GM19240 (cell line): ENCODE results near the gene NBPF4.
"Not testable (repeated sequence)": the region's sequence is repeated elsewhere in the genome, so short reads cannot be mapped to it uniquely, and the experiment has no call there.

ENCODE experiments used
- DNase-seq: peaks from one replicate; pipeline ENCODE4 v3.0.0; 2011; ENCODE audit warnings: low spot score; ENCODE audit not compliant: insufficient read length

NBPF4 gene

GRCh38 chr1:108211014-108211413, 32.9 kb downstream of the NBPF4 start:
- no peak for DNase-seq

GRCh38 chr1:108209456-108210108, 34.3 kb downstream of the NBPF4 start:
- DNase-seq: no peak

GRCh38 chr1:108208724-108209446, 35.0 kb downstream of the NBPF4 start:
- no peak for DNase-seq

GRCh38 chr1:108203582-108203981, 40.3 kb downstream of the NBPF4 start:
- DNase-seq: not testable (repeated sequence)

DNA sequence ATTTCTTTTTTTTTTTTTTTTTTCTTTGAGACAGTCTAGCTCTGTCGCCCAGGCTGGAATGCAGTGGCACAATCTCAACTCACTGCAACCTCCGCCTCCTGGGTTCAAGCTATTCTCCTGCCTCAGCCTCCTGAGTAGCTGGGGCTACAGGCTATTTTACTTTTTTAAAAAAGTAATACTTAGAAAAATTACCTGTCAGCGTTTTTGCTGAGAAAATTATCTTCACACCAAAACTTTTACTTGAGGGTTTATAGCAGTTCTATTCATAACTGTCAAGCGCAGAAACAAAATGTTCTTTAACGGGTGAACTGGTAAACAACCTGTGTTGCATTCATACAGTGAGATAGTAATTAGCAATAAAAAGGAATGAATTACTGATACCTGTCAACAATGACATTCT, 42.2 kb downstream of the NBPF4 start:
- DNase-seq: no peak

DNA sequence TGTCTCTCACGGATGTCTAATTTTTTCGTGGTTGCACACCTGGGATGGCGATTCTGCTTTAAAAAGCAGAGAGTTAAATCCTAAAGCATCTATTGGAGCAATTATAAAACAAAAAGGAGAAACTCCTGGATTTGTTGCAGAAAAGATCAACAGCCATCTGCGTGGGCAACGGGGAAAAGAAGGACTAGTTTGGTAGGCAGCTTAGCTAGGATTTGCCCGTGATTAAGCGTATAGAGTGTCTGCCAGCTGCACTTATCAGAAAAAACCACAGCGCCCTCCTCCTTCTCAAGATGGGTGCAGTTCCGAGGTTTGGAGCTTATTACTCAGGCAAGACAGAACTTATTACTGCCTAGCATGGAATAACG, 43.2 kb downstream of the NBPF4 start:
- no peak for DNase-seq

- peak; percentile 23 for DNase-seq
These were observed 43.8 kb downstream of the NBPF4 start, which contains the start of gene SLC25A24 for GRCh38 chr1:108199781-108200686. SLC25A24 (minus strand) TSS chr1:108200343; CDS start chr1:108200138, 205 bp downstream.

GRCh38 chr1:108199201-108199691, 44.6 kb downstream of the NBPF4 start:
- no peak for DNase-seq

DNA sequence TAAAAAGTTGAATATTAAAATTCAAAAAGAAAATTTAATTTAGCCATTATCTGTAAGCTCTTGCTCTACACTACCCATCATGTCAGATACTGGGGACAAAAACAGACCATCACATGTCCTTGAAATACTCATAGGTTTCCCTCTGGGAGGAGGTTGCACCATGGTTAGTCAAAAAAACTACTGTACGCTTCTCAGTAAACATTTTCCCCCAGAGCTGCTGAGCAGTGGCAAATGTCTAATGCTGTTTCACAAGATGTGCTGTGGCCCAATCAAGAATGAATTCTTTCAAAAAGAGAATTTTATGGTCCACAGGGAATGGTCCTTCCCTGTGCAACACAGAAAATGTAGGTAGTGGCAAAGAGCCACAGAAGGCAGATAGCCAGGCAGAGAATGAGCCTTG, 49.8 kb downstream of the NBPF4 start:
- DNase-seq: no peak

- no peak for DNase-seq
These were observed 50.5 kb downstream of the NBPF4 start for GRCh38 chr1:108193333-108193732.

DNA sequence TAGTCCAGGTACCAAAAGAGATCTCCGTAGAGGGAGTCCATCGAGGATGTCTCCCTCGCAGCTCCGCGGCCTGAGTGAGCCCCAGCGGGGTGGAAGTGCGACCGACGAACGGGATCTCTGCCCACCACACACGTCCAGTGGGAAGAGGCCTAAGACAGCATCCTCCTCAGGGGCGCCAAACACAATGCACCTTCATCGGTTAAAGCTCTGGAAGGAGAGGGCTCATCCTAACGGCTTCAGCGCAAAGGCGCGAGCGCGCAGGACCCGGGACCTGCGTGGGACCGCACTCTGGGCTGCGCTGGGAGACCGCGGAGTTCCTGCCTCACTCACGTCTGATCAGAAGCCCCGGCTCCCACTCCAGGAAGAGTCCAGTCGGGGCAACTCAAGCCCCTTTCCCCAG, 51.3 kb downstream of the NBPF4 start:
- DNase-seq: no peak

- no peak for DNase-seq
These were observed 53.0 kb downstream of the NBPF4 start for GRCh38 chr1:108190686-108191416.

DNA sequence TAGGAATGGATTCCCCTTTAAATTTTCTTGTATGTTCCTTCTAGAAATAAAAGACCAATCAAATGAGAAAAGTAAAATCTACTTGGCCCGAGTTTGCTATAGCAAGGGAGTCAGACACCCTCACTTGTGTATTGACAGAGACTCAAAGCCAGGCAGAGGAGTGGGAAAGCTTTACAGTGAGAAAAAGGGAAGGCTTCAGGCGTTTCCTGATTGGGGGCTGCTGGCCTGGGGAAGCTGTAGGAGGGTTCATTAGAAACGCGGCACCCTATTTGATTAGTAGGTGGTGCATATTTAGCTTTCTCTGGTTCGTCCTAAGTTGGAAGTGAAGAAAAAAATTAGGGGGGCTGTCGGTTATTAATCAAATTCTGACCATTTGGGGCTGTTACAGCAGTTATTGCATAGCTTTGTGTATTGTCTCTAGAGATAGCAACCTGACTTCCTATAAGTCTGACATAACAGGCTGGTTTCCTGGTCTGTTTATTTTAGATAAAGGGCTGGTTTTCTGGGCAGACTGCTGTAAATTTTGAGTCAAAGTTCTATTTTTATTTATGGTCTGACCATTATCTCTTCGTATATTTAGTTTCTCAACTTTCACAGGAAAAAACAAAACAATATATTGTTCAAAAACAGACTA, 53.8 kb downstream of the NBPF4 start:
- no peak for DNase-seq

GRCh38 chr1:108188801-108189200, 55.1 kb downstream of the NBPF4 start:
- DNase-seq: no peak

DNA sequence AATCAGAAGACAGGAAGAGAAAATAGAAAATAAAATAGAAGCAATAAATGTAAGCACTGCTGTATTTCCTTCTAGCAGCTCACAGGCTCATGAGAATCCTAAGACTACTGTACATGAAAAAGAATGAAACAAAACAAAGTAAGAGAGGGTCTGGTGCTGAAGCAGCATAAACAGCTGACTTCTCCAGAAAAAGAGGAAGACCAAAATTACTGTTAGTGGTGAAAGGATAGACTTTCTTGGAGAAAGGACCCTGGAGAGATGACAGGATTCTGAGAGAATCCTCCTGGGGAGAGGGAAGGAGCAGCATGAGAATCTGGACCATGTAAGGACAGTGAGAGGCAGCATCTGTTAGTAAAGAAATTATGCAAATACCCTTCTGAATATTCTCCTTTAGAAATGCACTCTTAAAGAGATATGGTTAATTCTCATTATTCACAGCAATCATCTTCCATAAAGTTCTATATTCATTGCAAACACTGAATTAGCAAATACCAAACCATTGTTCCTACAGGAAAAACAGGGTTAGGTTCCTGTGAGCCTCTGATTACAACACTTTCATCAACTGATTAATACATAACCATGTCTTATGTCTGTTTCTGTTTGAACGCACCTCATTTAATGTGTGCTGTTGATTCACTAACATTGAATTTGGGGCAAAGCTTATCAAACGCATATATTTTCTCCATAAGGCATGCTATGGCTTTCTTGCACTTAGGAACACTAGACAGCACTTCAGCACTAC, 60.7 kb downstream of the NBPF4 start:
- DNase-seq: no peak

GRCh38 chr1:108179018-108179417, 64.9 kb downstream of the NBPF4 start:
- DNase-seq: no peak
